Putamen (tissue), 1 donor: ENCODE measurements around the gene NSMCE4A.
"Not testable (repeated sequence)": the region's sequence is repeated elsewhere in the genome, so short reads cannot be mapped to it uniquely, and the experiment has no call there.

ENCODE experiments used
- DNase-seq: peaks from one replicate; pipeline ENCODE4 v3.0.0-alpha.2; 2016; ENCODE audit warnings: low spot score

The NSMCE4A gene, protein sequence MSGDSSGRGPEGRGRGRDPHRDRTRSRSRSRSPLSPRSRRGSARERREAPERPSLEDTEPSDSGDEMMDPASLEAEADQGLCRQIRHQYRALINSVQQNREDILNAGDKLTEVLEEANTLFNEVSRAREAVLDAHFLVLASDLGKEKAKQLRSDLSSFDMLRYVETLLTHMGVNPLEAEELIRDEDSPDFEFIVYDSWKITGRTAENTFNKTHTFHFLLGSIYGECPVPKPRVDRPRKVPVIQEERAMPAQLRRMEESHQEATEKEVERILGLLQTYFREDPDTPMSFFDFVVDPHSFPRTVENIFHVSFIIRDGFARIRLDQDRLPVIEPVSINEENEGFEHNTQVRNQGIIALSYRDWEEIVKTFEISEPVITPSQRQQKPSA

DNA sequence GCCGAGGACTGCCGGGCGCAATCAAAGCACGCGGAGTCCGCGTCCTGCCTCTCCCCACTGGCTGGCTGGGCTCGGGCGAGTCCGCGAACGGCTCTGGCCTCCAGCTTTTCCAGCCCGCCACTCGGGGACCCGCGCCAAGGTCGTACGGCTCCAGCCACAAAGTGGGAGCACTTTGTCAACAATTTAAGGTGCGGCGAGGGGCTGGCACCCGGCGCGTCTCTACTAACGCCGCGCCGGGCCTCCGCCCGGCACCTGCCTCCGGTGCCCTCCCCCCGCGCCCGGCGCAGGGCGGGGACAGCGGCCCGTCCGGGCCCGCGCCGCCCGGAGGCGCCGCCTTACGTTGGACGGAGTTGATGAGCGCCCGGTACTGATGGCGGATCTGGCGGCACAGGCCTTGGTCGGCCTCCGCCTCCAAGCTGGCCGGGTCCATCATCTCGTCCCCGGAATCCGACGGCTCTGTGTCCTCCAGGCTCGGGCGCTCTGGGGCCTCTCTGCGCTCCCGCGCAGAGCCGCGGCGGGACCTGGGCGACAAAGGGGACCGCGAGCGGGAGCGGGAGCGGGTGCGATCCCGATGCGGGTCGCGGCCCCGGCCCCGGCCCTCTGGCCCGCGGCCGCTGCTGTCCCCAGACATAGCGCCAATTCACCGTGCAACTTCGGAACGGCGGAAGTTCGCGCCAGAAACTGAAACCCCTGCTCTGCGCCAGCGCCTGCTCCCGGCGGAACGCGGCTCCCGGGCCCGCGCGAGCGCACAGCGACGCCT lies at the start of gene NSMCE4A:
NSMCE4A (minus strand) TSS at position 683 of the 760 bp plus-strand sequence; CDS start at position 631, 52 bp downstream.
- DNase-seq, result peak; percentile 74

DNA sequence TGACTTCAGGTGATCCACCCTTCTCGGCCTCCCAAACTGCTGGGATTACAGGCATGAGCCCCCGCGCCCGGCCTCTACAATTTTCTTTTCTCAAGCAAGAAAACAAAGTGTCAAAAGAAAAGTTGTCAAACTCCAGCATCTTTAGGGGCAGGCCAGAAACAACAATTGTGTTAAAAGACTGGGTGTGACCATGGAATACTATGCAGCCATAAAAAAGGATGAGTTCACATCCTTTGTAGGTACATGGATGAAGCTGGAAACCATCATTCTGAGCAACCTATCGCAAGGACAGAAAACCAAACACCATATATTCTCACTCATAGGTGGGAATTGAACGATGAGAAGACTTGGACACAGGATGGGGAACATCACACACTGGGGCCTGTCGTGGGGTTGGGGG lies 48.2 kb upstream of the NSMCE4A start:
- DNase-seq, result not testable (repeated sequence)

DNA sequence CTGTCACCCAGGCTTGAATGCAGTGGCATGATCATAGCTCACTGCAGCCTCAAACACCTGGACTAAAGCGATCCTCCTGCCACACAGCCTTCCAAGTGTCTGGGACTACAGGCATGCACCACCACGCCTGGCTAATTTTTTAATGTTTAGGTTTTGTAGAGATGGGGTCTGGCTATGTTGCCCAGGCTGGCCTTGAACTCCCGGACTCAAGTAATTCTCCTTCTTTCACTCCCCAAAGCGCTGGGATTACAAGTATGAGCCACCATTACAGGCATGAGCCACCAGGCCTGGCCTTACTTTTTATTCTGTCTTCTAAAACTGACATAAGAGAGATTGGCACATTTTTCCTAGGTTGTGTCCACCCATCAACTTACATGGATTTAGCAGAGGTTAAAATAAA lies 47.3 kb upstream of the NSMCE4A start:
- DNase-seq, result no peak

DNA sequence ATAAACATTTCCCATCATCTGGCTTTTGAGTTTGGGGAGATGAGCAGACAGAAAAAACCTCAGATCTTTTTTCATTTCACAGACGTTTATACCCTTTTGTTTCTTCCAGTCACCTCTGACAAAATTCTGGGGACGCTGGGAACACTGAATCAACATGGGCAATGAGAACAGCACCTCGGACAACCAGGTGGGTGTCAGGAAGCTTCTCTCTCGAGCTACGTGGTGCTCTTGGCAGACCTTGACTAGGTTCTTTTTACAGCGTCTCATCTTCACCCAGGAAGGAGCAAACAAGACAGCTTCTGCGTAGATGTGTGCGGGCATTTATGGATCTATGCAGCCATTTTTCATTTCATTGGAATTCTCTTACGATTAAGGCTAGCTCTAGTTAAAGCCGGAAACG lies 46.8 kb upstream of the NSMCE4A start:
- no peak for DNase-seq

DNA sequence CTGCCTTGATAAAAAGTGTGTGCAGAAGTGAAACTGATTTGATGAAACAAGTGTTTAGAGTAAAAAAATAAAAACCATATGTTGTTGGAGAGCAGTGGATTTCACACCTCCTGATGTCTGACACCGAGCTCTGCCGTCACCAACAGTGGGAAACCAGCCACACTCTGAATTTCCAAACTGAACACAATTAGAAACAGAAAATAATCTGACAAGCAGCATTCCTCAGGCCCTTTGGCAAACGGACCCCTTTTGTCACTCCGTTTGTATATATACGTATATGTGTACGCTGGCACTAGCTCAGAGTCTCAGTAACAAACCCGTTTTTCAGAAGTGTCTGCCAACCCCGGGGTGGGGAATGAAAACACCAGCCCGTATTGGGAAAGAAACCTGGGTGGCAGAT lies 46.4 kb upstream of the NSMCE4A start:
- no peak for DNase-seq

DNA sequence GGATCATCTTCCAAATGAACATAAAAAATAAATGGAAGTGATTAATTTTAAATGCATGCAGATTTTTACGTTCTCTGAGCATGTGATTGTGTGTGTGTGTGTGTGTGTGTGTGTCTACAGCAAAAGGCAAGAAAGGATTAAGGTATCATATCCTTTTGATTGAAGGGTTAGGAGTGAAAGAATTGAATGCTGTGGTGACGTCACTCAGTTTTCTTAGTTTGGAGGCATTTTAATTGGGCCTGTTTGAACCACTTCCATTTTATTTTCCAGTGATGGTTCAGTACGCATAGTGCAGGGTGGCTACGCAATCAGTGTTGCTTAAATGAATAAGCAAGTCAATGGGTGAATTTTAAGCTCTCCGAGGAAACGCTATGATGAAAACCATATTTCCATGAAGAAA lies 45.2 kb upstream of the NSMCE4A start:
- no peak for DNase-seq

DNA sequence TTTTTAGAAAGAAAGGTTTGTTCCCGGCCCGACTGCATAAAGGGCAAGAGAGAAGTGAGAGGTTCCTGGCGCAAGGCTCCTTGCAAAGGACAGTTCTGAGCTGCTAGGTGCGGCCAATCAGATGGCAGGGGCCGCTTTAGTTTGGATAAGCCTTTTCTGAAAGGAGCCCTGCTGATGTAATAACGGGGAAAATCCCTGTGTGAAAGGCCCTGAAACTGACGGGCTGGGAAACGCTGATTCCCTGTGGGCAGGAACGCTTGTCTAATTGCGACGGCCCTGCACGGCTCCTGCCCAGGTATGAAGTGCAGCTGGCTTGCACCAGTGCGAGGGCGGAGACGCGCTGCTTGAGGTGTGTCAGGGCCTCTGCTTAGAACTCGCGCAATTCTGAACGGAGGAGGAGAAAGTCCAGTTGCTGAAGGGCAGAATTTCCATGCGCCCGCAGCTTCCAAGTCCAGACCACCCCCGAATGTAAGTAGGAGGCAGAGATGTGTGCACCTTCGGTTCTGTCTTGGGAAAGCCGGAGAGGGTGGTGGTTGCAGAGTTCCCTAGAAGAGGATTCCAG lies 44.5 kb upstream of the NSMCE4A start:
- DNase-seq, result no peak

DNA sequence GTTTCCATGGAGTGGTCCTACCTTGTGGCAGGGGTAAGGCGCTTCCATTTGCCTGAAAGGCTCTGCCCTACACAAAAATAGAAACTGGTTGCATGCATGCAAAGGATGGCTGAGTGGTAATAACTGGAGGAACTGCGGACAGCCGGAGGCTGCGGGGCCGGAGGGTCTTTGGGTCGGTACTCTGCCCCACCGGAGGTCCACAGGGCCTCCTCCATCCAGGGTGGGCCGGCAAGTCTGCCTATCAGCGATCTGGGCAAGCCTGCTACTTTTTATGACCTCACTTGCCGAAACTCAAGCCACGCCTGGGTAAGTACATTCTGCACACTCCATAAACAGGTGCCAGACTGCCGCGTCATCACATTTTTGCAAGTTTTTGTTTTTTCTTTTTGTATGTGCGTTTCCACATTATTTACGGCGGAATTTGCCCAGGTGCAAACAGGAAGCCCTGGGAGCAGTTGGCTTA lies 44.0 kb upstream of the NSMCE4A start:
- DNase-seq, result no peak

DNA sequence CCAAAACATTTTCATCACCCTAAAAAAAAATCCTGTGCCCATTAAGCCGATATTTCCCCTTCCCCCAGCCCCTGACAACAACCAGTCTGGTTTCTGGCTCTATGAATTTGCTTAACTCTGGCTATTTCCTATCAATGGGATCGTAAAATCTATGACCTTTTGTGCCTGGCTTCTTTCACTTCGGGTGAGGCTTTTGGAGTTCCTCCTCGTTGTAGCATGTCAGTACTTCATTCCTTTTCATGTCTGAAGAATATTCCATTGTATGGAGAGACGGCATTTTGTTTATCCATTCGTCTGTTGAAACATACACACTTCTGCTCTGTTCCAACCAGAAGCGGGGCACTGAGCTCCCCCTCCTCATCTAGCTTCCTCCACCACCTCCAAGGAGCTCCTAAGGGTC lies 43.5 kb upstream of the NSMCE4A start:
- no peak for DNase-seq

DNA sequence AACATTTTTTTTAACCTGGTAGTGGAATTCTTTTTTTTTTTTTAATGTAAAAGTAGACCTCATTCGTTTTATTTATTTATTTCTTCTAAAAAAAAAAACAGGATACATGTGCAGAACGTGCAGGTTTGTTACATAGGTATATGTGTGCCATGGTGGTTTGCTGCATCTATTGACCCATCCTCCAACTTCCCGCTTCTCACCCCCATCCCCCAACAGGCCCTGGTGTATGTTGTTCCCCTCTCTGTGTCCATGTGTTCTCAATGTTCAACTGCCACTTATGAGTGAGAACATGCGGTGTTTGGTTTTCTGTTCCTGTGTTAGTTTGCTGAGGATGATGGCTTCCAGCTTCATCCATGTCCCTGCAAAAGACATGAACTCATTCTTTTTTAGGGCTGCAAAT lies 42.9 kb upstream of the NSMCE4A start:
- not testable (repeated sequence) for DNase-seq

DNA sequence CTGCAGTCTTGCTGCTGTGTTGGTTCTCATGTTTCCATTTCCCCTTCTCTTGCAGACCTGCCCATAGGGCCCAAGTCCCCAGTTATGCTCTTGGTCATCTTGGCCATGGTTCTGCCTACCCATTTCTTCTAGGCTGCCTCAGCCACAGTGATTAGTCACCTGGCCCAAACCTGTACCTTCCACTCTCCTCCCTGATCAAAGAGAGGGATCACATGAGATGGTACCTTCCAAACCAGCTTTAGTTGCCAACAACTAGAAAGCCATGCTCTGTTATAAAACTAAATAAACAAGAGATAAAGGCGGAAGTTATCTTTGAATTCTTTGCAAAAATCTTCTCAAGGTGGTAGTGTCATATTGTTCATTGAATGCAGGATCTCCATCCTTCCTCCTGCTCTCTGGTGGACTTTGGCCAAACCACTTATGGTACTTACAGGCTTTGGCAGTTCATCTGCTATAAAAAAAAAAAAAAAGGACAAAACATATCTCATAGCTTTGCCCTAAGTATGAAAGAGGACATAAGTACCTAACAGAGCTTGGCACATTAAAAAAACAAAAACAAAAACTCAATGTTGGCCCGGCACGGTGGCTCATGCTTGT lies 39.7 kb upstream of the NSMCE4A start:
- DNase-seq, result no peak

DNA sequence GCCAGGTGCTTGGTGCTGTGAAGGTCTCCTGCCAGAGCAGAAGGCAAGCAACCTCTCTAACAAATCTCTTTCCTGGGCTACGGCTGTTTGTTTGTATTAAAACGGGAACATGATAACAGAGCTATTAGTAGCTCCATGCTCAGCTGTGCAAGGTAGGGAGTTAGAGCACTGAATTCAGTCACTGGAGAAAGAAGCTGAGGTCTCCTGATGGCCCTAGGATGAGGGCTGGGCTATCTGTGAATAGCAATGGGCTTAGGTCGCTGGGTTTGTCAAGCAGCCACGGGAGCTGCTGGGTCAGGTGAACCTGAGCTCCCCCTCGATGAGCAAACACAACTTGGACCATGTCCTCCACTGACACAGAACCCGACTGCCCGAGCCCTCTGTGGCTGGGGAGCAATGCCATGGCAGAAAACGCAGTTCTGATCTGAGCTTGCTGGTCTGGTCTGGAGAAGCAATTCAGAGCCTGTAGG lies 38.3 kb upstream of the NSMCE4A start:
- no peak for DNase-seq

DNA sequence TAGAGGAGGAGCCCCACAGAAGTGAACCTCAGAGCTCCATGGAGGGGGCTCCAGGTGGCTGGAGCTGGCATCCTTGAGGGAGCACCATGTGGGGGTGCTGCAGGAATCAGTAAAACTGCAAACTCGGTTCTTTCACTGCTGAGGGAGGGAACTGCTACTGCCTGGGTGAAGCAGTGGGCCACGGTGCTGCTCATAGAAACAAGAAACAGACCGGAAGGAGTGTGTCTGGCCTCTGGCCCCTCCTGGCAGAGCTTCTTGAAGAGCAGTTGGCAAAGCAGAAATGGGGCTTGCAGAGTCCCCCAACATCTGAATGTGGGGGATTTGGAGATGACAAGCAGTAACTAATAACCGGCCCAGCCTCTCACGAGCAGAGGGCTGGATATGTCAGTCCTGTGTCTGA lies 37.7 kb upstream of the NSMCE4A start:
- no peak for DNase-seq

DNA sequence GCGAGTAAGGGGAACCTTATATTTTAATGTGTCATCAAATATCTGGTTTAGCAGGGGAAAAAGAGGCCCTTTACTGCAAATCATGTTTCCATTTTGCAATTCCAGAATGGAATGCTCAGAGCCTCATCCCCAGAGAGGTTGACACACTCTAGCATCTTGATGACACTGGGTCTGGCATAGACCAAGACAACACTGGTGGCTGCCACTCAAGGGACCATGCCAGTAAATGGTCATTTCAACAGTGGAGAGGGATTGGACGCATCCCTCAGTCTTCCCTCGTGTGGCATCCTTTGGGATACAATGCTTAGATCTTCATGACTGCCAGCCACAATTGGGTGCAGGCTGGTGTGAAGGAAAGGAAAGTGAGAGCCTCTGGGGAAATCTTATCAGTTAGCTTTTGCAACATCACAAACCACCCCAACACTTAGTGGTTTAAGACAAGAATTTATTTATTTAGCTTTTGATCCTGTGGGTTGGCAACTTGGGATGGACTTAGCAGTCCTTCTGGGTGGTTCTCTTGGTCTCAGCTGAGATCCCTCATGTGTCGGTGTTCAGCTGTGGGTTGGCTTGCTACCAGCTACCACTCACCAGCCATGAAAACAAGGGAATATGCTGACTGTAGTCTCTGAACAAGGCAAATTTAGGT lies 35.5 kb upstream of the NSMCE4A start:
- DNase-seq, result no peak

DNA sequence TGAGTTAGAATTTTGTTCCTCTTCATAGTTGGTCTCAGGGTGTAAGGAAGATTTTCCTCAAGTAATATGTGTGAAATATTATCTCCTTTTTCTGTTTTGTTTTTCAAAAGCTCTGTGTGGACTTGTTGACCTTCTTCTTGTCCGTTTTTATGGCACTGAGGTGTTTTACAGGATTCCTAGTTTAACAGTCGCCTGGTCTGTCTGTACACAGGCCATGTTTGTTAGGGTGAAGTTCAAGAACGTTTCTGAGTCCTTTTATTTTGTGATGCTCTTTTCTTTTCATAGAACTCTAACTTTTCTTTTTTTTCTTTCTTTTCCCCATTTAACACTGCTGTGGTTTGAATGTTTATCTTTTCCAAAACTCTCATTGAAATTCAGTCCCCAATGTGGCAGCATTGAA lies 32.4 kb upstream of the NSMCE4A start:
- no peak for DNase-seq

DNA sequence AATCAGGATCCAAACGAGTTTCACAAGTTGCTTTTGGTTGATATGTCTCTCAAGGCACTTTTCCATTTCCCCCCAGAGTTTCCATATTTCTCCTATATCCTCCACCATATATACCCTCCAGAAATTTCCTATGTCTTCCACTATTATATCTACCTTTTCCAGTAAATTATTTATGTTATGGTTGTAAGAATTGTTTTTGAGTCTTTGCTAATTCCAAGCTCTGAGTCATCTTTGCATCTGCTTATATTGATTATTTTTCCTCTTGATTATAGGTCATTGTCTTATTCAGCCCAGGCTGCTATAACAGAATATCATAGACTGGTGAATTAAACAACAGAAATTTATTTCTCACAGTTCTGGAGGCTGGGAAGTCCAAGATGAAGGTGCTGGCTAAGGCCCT lies 26.7 kb upstream of the NSMCE4A start:
- no peak for DNase-seq

DNA sequence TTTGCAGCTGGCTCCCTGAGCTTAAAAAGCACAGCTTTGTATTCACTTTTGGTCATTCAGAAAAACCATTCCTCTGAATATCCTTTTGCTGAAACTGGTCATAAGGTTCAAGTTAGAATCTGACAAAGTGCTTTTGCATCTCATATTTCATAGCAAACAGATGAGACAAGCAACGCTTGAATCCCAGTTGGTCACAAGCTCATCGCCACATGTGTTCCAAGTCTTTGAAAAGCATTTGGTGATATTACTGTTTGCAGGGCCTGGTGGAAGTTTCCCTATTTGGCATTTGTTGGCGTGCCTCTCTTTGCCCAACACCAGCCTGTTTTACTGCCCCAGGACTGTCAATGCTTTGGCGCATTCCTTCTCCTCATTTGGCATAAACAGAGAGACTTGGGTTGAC lies 24.3 kb upstream of the NSMCE4A start:
- DNase-seq, result no peak

DNA sequence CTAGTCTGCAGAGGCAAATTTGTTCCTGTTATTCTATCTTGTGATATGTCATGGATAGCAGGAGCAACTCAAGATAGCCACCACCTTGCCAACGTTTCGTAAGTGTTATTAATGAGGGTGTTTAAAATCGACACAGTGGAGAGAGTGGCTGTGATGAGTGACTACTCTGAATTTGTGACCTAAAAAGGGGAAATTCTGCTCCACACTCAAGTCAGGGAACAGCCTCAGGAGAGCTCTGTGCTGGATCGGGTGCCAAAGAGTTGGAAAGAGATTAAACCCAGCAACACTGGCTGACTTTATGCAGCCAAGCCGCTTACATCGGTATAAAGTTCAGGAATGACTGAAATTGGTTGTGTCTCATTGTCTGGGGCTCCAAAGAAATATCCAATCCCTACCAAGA lies 23.4 kb upstream of the NSMCE4A start:
- DNase-seq, result no peak

DNA sequence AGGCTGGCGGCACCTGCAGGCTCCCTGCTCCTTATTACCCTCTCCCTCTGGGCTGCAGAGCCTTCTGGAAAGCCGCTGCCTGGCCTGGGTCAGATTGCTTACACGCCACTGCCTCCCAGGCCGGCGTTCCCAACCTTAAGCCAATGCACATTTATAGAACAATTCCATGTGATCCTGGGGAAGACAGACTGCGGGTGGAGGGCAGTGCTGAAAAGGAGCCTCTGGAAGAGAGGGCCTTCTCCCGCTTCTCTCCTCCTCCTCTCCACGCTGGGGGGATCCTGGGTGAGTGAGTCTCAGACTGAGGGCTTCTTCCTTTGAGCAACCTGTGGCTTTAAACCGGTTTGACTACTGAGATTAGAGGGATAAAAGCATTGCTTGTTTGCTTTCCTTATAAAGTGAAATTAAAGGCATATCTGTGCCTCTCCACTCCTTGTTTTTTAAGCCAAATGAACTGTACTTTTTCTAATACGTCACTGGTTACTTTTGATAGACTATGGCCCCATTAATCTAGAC lies 19.5 kb upstream of the NSMCE4A start:
- DNase-seq, result no peak

DNA sequence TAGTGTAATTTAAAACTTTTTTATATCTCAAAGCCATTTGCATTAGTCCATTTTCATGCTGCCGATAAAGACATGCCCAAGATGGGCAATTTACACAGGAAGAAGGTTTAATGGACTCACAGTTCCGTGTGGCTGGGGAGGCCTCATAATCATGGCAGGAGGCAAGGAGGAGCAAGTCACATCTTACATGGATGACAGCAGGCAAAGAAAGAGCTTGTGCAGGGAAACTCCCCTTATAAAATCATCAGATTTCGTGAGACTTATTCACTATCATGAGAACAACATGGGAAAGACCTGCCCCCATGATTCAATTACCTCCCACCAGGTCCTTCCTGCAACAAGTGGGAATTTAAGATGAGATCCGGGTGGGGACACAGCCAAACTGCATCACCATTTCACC lies 16.7 kb upstream of the NSMCE4A start:
- not testable (repeated sequence) for DNase-seq

DNA sequence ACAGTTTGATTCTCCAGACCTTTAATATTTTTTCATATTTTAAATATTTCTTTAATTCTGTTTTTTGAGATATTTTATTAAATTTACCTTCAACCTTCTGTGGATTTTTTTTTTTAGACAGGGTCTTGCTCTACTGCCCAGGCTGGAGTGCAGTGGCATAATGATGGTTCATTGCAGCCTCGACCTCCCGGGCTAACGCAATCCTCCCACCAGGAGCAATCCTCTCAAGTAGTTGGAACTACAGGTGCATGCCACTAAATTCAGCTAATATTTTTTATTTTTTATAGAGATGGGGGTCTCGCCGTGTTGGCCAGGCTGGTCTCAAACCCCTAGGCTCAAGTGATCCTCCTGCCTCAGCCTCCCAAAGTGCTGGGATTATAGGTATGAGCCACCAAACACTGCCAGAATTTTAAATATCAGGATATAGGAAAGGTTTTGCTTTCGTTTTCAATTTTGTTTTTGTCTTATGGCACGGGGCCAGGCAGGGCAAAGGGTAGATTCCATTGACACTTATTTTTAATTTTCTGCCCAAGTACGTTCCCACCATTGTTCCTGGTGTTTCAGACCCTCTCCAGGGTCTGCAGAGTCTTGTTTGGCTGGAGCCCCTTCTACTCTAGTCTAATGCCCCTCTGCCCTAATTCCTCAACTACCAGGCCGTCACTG lies 15.1 kb upstream of the NSMCE4A start:
- no peak for DNase-seq
